Coronary artery (tissue), 2 donors: Measurements from ENCODE around the gene KIAA1755.

Experiments used
- DNase-seq: peaks from one replicate; pipeline ENCODE4 v3.0.0-alpha.2; 2017; ENCODE audit warnings: low spot score
- H3K27ac ChIP-seq, 2 donors: fragments of 200-600 bp; sonication (generic); one replicate each; pipeline ENCODE4 v1.5.1; 2016 to 2019
- H3K4me3 ChIP-seq: fragments of 200-600 bp; sonication (generic); 2 replicates; pipeline ENCODE4 v1.5.1; 2016; ENCODE audit warnings: mild to moderate bottlenecking, moderate library complexity
- CTCF ChIP-seq: fragments of 200-600 bp; sonication (generic); IDR thresholded peaks from one replicate; pipeline ENCODE4 v1.5.1; 2019; ENCODE audit warnings: antibody characterized with exemption

KIAA1755 gene

DNA sequence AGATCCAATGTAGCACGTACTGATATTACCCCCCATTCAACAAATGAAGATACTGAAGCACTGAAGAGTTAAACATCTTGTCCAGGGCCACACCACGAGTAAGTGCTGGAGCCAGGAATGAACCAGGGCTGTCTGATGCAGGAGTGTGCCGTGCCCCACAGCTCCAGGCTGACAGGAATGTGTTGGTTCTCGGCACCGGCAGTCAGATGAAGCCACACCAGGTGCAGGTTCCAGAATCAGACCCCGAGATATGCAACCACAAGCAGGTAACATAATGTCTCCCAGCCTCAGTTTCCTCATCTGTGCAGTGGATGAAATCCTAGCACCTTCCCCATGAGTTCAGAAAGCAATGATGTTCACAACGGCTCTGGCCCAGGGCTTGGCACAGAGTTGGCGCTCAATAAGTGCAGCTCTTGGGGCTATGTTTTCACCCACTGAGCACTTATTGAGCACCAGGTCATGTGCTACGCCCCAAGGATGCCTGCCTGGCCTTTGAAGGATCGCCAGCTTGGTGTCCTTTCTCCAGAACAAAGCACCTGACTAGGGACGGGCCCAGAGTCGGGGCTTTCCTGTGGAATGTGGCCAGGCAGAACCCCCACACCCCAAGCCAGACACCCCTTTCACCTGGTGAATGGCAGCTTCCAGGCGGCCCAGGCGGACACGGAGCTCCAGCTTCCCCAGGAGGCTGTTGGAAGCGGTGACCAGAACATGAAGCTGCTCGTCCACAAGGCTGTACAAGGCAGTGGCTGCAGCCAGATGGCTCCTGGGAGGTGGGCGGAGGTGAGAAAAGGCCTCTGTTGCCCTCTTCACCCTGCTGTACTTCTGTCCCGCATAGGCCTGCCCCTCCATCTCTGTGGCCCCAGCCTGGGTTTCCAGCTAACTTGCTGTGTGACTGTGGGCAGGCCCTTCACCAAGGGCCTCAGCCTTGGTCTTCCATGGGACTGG, 41.3 kb downstream of the KIAA1755 start:
- TF ChIP-seq CTCF = no peak

GRCh38 chr20:38218566-38218885, 42.0 kb downstream of the KIAA1755 start:
- no peak for DNase-seq
- peak overlapping the region; percentile 55 to 92 for H3K27ac ChIP-seq
- no peak overlapping the region for H3K4me3 ChIP-seq
- TF ChIP-seq CTCF = no peak

More for the DNA sequence above, 41.3 kb downstream of the KIAA1755 start:
- DNase-seq = no peak
- no peak overlapping the region for H3K4me3 ChIP-seq
- H3K27ac ChIP-seq = peak overlapping the region in 1 of 2 donors; percentile 92

- DNase-seq = peak; percentile 92
- Histone ChIP-seq H3K27ac (peak overlapping the region; percentile 55 to 92), H3K4me3 (no peak overlapping the region)
- TF ChIP-seq CTCF = no peak
Observed at GRCh38 chr20:38217791-38218565, 42.6 kb downstream of the KIAA1755 start.

DNA sequence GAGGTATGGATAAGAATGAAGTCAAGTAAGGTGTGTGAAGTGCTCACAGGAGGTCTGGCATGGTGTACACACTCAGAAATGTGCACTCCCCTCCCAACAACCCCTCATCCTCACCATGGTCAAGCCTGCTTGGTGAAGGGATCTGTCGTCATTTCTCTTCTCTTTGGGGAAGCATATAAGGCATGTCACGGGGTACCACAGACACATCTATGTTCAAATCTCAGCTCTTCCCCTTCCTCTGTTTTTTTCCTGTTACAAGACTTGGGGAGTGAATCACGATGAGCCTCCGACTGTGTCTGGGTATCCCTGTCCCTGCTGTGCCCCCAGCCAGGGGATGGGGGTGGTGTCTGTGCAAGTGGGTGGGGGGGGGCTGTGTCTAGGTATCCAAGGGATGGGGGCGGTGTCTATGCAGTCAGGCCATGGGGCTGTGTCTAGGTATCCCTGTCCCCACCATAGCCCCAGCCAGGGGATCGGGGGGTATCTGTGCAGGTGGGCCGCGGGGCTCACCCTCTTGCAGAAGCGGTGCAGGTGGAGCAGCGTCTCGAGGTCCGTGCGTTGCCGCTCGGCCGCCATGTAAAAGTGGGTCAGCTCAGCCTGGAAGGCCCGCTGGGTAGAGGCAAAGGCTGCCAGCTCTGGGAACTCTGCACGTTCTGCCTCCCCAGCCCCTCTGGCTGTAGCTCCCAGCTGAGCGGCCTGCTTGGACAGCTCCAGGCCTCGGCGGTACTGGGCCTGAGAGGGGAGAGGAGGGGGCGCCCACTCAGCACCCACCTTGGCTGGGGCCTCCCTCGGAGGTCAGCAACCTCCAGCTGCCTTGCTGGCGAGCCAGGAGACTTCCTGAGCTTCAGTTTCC, 43.6 kb downstream of the KIAA1755 start:
- TF ChIP-seq CTCF = no peak
- peak overlapping the region; percentile 25 for H3K4me3 ChIP-seq
- DNase-seq = no peak
- peak overlapping the region; percentile 55 to 92 for H3K27ac ChIP-seq

DNA sequence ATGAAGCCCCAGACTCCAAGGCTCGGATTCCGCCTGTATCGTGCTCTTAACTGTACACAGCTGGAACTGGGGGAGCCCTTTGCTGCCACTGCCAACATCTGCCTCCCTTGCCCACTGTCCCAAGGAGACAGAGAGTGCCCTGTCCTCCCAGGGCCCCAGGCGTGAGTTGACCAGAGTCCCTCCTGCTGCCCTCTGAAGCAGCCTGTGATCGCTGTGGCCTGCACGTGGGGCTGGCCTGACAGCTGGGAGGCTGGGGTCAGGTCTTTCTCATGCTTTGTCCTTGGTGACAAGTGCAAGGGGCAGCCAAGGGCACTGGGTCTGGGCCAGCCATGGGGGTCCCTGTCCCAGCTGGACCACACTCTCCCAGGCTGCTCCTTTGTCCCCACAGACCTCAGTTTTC, 44.3 kb downstream of the KIAA1755 start:
- Histone ChIP-seq H3K4me3 (no peak overlapping the region), H3K27ac (peak overlapping the region in 1 of 2 donors; percentile 92)
- TF ChIP-seq CTCF = no peak
- DNase-seq = no peak

DNA sequence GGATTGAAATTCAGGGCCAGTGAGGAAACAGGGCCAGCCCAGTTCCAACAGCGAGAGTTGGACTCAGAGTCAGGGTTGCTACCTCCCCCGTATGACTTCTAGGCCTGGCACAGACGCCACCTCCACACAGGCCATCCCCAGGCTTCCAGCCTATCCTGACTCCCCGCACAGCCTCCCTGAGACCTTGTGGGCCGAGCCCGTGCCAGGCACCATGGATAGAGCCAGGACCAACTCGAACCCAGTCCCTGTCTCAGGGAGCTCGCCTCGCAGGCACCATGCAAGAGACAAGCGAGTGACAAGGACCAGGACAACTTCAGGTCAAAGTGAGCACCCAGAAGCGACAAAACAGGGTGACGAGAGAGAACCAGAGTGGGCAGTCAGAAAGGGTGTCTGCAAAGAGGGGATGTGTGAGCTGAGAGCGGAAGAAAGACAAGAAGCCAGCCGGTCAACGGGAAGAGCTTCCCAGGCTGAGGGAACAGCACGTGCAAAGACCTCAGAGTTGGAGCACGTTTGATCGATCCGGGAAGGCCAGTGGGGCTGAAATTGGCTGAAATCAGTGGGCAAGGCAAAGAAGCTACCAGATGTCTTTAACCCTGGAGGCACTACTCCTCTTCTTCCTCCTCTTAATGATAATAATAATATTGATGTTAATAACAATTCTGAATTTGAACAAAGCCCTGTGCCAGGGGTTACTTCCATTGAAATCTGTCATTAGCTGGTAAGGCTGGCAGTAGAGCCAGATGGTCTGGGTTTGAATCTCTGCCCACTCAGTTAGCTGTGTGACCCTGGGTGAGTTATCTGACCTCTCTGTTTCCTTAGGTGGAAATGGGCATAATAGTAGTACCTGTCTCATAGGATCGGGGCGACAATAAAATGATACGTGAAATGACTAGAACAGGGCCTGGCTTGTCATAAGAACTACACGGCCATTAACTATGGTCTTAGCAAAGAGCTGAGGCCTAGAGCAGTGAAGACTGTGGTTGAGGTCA, 45.0 kb downstream of the KIAA1755 start:
- DNase-seq = no peak
- Histone ChIP-seq H3K4me3 (no peak overlapping the region), H3K27ac (peak overlapping the region in 1 of 2 donors; percentile 92)
- TF ChIP-seq CTCF = no peak
